Measurements from ENCODE around the gene RPP30. TPM values are rescaled to one million over a fixed set of nuclear protein-coding genes. Genes with fewer than 3 reads are reported as not detected.

Gene RPP30
- total and polyA plus RNA-seq, 2 of the 13 experiments (the other 11 are each of a cell fraction or from before 2014, with no cell fraction given): 27.1 to 65.0 TPM

- TF ChIP-seq ELF3 (CRISPR knock-in tag; IDR thresholded peaks at IDR 0.05) (peak; percentile 96), ZNF562 (CRISPR knock-in tag; IDR thresholded peaks at IDR 0.05; ENCODE audit: borderline replicate concordance) (no peak), PTBP1 (IDR thresholded peaks at IDR 0.05; ENCODE audit: low read depth, low read length, poor library complexity, severe bottlenecking) (no peak), ZNF816 (CRISPR knock-in tag; IDR thresholded peaks at IDR 0.05; ENCODE audit: borderline replicate concordance) (no peak), ZBTB7A (CRISPR knock-in tag; IDR thresholded peaks at IDR 0.05) (no peak), RFX5 (IDR thresholded peaks at IDR 0.05; ENCODE audit: low read depth, low read length) (no peak), ZNF138 (CRISPR knock-in tag; IDR thresholded peaks at IDR 0.05; ENCODE audit: low read depth) (no peak), MIXL1 (CRISPR knock-in tag; IDR thresholded peaks at IDR 0.05) (peak; percentile 85; the same call in 1 of the 2 replicates), ZNF775 (CRISPR knock-in tag; IDR thresholded peaks at IDR 0.05; ENCODE audit: borderline replicate concordance) (no peak), ZNF317 (CRISPR knock-in tag; IDR thresholded peaks at IDR 0.05) (no peak; the same call in 1 of the 2 replicates), SOX6 (IDR thresholded peaks at IDR 0.05) (no peak), SOX6 (CRISPR knock-in tag; IDR thresholded peaks at IDR 0.05) (peak; percentile 86), TSC22D2 (CRISPR knock-in tag; IDR thresholded peaks at IDR 0.05; ENCODE audit: borderline replicate concordance) (no peak), TFAP4 (IDR thresholded peaks at IDR 0.05; ENCODE audit: borderline replicate concordance, low read depth) (peak; percentile 93), ZNF737 (CRISPR knock-in tag; IDR thresholded peaks at IDR 0.05; ENCODE audit: borderline replicate concordance) (no peak), ZNF567 (CRISPR knock-in tag; IDR thresholded peaks at IDR 0.05; ENCODE audit: borderline replicate concordance) (0 out of 2 replicates have a peak, but pooled peaks have one; percentile 39), ZC3H4 (CRISPR knock-in tag; IDR thresholded peaks at IDR 0.05; ENCODE audit: borderline replicate concordance) (no peak), ZNF660 (CRISPR knock-in tag; IDR thresholded peaks at IDR 0.05; ENCODE audit: borderline replicate concordance, low read depth) (no peak), SNAPC2 (CRISPR knock-in tag; IDR thresholded peaks at IDR 0.05) (peak; percentile 56; the same call in 1 of the 2 replicates), REL (CRISPR knock-in tag; conservative IDR thresholded peaks at IDR 0.05) (no peak), NFIC (IDR thresholded peaks at IDR 0.05; ENCODE audit: low read length) (peak; percentile 58), NFE2 (CRISPR knock-in tag; IDR thresholded peaks at IDR 0.05) (peak; percentile 21; the same call in 1 of the 2 replicates), RNF2 (conservative IDR thresholded peaks at IDR 0.05; ENCODE audit: low read depth) (no peak), CENPBD1 (CRISPR knock-in tag; IDR thresholded peaks at IDR 0.05; ENCODE audit: borderline replicate concordance, low read depth) (no peak), HOXA3 (CRISPR knock-in tag; IDR thresholded peaks at IDR 0.05) (peak; percentile 66; the same call in 1 of the 2 replicates), ZNF430 (CRISPR knock-in tag; IDR thresholded peaks at IDR 0.05) (peak; percentile 82; the same call in 1 of the 2 replicates), ZNF841 (CRISPR knock-in tag; IDR thresholded peaks at IDR 0.05; ENCODE audit: borderline replicate concordance) (no peak)
- TF ChIP-seq, protein P1, sequence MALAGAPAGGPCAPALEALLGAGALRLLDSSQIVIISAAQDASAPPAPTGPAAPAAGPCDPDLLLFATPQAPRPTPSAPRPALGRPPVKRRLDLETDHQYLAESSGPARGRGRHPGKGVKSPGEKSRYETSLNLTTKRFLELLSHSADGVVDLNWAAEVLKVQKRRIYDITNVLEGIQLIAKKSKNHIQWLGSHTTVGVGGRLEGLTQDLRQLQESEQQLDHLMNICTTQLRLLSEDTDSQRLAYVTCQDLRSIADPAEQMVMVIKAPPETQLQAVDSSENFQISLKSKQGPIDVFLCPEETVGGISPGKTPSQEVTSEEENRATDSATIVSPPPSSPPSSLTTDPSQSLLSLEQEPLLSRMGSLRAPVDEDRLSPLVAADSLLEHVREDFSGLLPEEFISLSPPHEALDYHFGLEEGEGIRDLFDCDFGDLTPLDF (CRISPR knock-in tag; IDR thresholded peaks at IDR 0.05): no peak
- TF ChIP-seq, protein P2, sequence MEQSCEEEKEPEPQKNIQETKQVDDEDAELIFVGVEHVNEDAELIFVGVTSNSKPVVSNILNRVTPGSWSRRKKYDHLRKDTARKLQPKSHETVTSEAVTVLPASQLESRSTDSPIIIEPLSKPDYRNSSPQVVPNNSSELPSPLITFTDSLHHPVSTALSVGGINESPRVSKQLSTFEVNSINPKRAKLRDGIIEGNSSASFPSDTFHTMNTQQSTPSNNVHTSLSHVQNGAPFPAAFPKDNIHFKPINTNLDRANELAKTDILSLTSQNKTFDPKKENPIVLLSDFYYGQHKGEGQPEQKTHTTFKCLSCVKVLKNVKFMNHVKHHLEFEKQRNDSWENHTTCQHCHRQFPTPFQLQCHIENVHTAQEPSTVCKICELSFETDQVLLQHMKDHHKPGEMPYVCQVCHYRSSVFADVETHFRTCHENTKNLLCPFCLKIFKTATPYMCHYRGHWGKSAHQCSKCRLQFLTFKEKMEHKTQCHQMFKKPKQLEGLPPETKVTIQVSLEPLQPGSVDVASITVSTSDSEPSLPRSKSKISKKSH (CRISPR knock-in tag; IDR thresholded peaks at IDR 0.05; ENCODE audit: borderline replicate concordance): no peak
Observed at GRCh38 chr10:90920986-90921666, 49.4 kb downstream of the RPP30 start, which contains the start of gene ANKRD1 (continued).

All from HepG2 (cell line).